Loucy (cell line): ENCODE measurements around the gene SLC4A4.

Experiments
- EZH2phosphoT487 ChIP-seq: fragments of 200-600 bp; IDR thresholded peaks from 2 replicates; pipeline ENCODE4 v1.6.1; 2018; ENCODE audit warnings: antibody characterized with exemption, mild to moderate bottlenecking, moderate library complexity, borderline replicate concordance
- TF ChIP-seq, protein P1 (sequence below): fragments of 200-600 bp; sonication (generic); conservative IDR thresholded peaks from 2 replicates; pipeline ENCODE4 v1.5.1; 2014; ENCODE audit warnings: mild to moderate bottlenecking, antibody characterized with exemption, low read length

GRCh38 chr4:71449040-71449439 lies 110.2 kb downstream of the SLC4A4 start:
- TF ChIP-seq, protein P1, sequence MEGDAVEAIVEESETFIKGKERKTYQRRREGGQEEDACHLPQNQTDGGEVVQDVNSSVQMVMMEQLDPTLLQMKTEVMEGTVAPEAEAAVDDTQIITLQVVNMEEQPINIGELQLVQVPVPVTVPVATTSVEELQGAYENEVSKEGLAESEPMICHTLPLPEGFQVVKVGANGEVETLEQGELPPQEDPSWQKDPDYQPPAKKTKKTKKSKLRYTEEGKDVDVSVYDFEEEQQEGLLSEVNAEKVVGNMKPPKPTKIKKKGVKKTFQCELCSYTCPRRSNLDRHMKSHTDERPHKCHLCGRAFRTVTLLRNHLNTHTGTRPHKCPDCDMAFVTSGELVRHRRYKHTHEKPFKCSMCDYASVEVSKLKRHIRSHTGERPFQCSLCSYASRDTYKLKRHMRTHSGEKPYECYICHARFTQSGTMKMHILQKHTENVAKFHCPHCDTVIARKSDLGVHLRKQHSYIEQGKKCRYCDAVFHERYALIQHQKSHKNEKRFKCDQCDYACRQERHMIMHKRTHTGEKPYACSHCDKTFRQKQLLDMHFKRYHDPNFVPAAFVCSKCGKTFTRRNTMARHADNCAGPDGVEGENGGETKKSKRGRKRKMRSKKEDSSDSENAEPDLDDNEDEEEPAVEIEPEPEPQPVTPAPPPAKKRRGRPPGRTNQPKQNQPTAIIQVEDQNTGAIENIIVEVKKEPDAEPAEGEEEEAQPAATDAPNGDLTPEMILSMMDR, result no peak
- TF ChIP-seq EZH2phosphoT487, result no peak
